Transverse colon (tissue), 4 donors: ENCODE data around the gene FGD3. TPM values are rescaled to one million over a fixed set of nuclear protein-coding genes. Genes with fewer than 3 reads are reported as not detected.
A peak's percentile ranks its signal among the peaks of the same experiment; 100 is the strongest.

ENCODE experiments used
- DNase-seq: peaks from one replicate; pipeline ENCODE4 v3.0.0-alpha.2; 2019
- H3K27ac ChIP-seq, 4 donors: fragments of 200-600 bp; sonication (generic); 2 replicates each; pipeline ENCODE4 v1.5.1; 2016 to 2018; ENCODE audit warnings: inconsistent platforms in 4 of 4
- H3K27me3 ChIP-seq: fragments of 200-600 bp; sonication (generic); 2 replicates; pipeline ENCODE4 v1.5.1; 2017; ENCODE audit warnings: inconsistent platforms
- H3K36me3 ChIP-seq, 4 donors: fragments of 200-600 bp; sonication (generic); 2 replicates each; pipeline ENCODE4 v1.5.1; 2017 to 2019; ENCODE audit warnings: inconsistent platforms in 4 of 4
- H3K4me1 ChIP-seq, 4 donors: fragments of 200-600 bp; sonication (generic); 2 replicates each; pipeline ENCODE4 v1.5.1; 2017 to 2020; ENCODE audit warnings: inconsistent platforms in 4 of 4
- H3K4me3 ChIP-seq, 4 donors: fragments of 200-600 bp; sonication (generic); 1 replicate in 1 of 4; 2 replicates in 3 of 4; pipeline versions ENCODE4 v1.5.1 to v1.6.1; 2017 to 2019; ENCODE audit warnings: inconsistent platforms in 4 of 4
- H3K9me3 ChIP-seq, 2 donors: fragments of 200-600 bp; sonication (generic); 2 replicates each; pipeline ENCODE4 v1.5.1; 2017 to 2019; ENCODE audit warnings: inconsistent platforms in 2 of 2
- EP300 ChIP-seq: sonication (generic); formaldehyde crosslinking; IDR thresholded peaks from one replicate; pipeline ENCODE4 v1.6.1; 2017; ENCODE audit warnings: antibody characterized with exemption, low read depth
- POLR2A ChIP-seq: fragments of 450-650 bp; IDR thresholded peaks from one replicate; pipeline ENCODE4 v1.6.1; 2016; ENCODE audit warnings: antibody characterized with exemption, mild to moderate bottlenecking, moderate library complexity
- POLR2AphosphoS5 ChIP-seq, 3 donors: sonication (generic); formaldehyde crosslinking; IDR thresholded peaks; one replicate each; pipeline ENCODE4 v1.6.1; 2016; ENCODE audit warnings: antibody characterized with exemption in 3 of 3
- WGBS, 2 donors: methylation state at CpG; one replicate each; pipeline ENCODE4 v1.1.5; 2018; ENCODE audit warnings: low coverage in 1 of 2; 5-methylcytosine and 5-hydroxymethylcytosine counted together
- in situ Hi-C, 4 donors: fragments of 200-750 bp; cut with MboI; loops; one replicate each; pipeline versions ENCODE4 v1.15.0 to v1.15.1; 2017; ENCODE audit warnings: low sequenced_read_pairs in 3 of 4, low pct_ligation_motif_present in 1 of 4, low pct_unique_long_range_greater_than_20kb in 1 of 4
- intact Hi-C: fragments of 100-400 bp; cut with DNase I; formaldehyde crosslinking; loops from one replicate; pipeline ENCODE4 v1.15.1; 2023; ENCODE audit warnings: low total_unique reads
- total RNA-seq, 4 donors: library from RNA; depleted of rRNA; stranded (reverse); fragments of >200 nt; gene quantifications; one replicate each; pipeline ENCODE4 v1.1.0, GENCODE V29; 2016
- TF ChIP-seq, protein P1 (sequence below), 5 experiments: fragments of 200-600 bp in 3 of 5; fragments of 450-650 bp in 2 of 5; sonication (generic) in 3 of 5; IDR thresholded peaks; 1 replicate in 2 of 5; 2 replicates in 3 of 5; pipeline ENCODE4 v1.5.1; 2016 to 2017; ENCODE audit warnings: antibody characterized with exemption in 5 of 5, inconsistent platforms in 3 of 5, mild to moderate bottlenecking in 2 of 5, moderate library complexity in 1 of 5

FGD3 gene
- total RNA-seq, 4 donors from 2014 or later, result 5.2 to 9.7 (median 6.0) TPM; not detected in 1

DNA sequence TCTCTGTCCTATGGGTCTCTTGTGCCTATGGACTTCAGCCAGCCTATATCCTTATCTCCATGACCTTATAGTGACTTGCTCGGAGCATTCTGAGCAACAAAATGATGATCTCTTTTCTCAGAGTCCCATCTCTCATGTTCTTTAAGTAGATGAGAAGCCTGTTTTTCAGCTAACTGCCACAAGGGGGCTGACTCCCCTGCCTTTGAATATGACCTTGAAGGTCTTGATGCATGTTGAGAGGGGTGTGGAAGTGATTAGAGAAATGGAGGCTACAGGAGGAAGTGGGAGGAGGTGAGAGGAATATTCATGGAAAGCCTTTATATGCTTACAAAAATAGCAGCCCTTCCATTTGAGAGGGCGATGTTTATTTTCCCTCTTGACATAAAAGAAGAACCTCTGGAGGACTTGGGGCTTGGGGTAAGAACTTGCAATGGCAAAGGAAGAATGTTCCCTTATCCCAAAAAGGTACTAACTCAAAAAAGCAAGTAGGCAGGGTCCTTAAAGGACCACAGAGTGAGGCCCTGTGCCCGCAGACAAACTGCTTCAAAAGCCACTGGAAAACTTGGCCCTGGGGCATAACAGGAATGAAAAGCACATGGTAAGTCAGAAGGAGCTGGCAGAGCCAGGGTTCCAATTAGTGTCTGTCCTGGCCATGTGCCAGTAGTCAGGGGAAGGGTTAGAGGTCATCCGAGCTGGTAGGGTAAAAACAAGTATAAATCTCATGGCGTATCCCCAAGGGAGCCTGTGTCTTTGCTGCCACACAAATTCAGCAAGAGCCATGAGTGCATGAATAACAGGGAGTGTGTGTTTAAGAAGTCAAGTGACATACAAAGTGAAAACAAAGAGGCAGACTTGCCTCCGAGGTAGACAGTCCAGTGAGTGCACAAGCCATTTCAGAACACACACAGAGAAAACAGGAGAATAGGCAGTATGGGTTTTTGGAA lies 39.1 kb downstream of the FGD3 start:
- Histone ChIP-seq H3K4me1 (no peaks in the 10 kb centered on the region), H3K27ac (no peak overlapping the region), H3K9me3 (peaks cover 0 to 6% of the 10 kb centered on the region in 2 donors), H3K4me3 (no peak overlapping the region), H3K36me3 (no peaks in the 10 kb centered on the region), H3K27me3 (no peaks in the 10 kb centered on the region)
- in situ Hi-C loops, result no loop called here
- no peak for DNase-seq
- no peak for TF ChIP-seq POLR2AphosphoS5 (IDR thresholded peaks at IDR 0.05)
- TF ChIP-seq POLR2A, result no peak
- no peak for TF ChIP-seq EP300
- TF ChIP-seq, protein P1, sequence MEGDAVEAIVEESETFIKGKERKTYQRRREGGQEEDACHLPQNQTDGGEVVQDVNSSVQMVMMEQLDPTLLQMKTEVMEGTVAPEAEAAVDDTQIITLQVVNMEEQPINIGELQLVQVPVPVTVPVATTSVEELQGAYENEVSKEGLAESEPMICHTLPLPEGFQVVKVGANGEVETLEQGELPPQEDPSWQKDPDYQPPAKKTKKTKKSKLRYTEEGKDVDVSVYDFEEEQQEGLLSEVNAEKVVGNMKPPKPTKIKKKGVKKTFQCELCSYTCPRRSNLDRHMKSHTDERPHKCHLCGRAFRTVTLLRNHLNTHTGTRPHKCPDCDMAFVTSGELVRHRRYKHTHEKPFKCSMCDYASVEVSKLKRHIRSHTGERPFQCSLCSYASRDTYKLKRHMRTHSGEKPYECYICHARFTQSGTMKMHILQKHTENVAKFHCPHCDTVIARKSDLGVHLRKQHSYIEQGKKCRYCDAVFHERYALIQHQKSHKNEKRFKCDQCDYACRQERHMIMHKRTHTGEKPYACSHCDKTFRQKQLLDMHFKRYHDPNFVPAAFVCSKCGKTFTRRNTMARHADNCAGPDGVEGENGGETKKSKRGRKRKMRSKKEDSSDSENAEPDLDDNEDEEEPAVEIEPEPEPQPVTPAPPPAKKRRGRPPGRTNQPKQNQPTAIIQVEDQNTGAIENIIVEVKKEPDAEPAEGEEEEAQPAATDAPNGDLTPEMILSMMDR (IDR thresholded peaks at IDR 0.05), result peak in 4 of 5 experiments; percentile 29 to 37 (median 36)
- WGBS, 2 donors, result 77 to 88% methylated on average over 5 to 6 of the region's 6 CpGs
- intact Hi-C loops, result no loop called here

DNA sequence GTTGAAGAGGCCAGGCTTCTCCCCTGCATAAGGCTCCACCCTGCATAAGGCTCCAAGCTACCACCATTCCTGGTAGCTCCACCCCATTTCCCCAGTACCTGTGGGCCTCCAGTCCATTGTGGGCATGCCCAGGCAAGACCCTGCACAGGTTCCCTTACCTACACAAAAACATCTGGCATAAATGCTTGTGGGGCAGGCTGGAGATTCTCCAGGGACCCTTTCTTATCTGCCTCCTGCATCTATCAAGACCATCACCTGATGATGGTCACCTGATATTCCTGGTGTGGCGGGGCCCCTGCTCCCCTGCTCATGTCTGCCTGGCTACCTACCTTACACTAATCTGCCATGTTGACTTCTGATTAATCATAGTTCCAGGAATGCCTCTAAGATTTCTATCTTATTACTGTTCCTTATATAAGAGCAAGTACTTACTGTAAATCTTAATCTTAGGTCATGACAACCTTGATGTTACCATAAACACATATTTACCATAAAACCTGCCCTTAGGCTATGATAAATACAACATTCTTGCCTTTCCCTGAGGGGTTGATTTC lies 41.0 kb downstream of the FGD3 start:
- 94% methylated on average over 1 of the region's 1 CpG; no CpG with 5 or more reads in 1 of the 2 donors for WGBS, 2 donors
- intact Hi-C loops, result no loop called here
- in situ Hi-C loops, result no loop called here

DNA sequence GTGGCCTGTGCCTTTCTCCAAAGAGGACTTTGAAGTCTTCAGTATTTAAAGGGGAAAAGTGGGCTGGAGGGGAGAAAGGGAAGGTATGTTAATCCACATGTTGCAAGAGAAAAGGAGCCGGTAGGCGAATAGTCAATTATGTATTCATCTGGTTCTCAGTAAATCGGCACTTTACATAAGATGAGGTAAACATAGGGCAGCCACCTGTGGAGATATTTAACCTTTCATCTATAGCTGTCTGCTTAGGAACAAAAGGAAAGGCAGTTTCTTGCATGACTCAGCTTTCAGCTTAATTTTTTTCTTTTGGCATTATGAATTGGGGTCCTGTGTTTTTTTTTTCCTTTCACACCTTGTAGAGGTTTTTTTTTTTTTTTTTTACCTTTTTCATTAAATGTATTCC lies 42.2 kb downstream of the FGD3 start:
- no peaks in the 10 kb centered on the region for H3K4me1 ChIP-seq
- in situ Hi-C loops (no loop called here), intact Hi-C loops (no loop called here)
- no peaks in the 10 kb centered on the region for H3K27me3 ChIP-seq
- no peaks in the 10 kb centered on the region for H3K9me3 ChIP-seq
- WGBS, 2 donors, result 62 to 68% methylated on average over 3 of the region's 3 CpGs
- no peak overlapping the region for H3K4me3 ChIP-seq
- no peak overlapping the region for H3K27ac ChIP-seq
- no peaks in the 10 kb centered on the region for H3K36me3 ChIP-seq
- no peak for DNase-seq
- TF ChIP-seq POLR2A (no peak), POLR2AphosphoS5 (IDR thresholded peaks at IDR 0.05) (no peak), EP300 (no peak)
- TF ChIP-seq, protein P1 (IDR thresholded peaks at IDR 0.05), result no peak

More for the DNA sequence above, 41.0 kb downstream of the FGD3 start:
- Histone ChIP-seq H3K27ac (no peak overlapping the region), H3K4me3 (no peak overlapping the region), H3K4me1 (no peaks in the 10 kb centered on the region), H3K36me3 (no peaks in the 10 kb centered on the region), H3K27me3 (no peaks in the 10 kb centered on the region), H3K9me3 (peaks cover 0 to 6% of the 10 kb centered on the region in 2 donors)
- TF ChIP-seq EP300, result no peak
- DNase-seq, result no peak

DNA sequence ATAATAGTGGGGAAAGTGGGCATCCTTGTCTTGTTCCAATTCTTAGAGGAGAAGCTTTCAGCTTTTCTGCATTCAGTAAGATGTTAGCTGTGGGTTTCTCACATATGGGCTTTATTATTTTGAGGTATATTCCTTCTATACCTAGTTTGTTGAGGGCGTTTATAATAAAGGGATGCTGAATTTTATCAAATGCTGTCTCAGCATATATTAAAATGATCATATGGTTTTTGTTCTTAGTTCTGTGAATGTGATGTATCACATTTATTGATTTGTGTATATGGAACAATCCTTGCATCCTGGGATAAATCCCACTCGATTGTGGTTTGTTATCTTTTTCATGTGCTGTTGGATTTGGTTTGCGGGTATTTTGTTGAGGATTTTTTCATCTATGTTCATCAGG lies 43.1 kb downstream of the FGD3 start:
- H3K9me3 ChIP-seq, result no peaks in the 10 kb centered on the region
- intact Hi-C loops (no loop called here), in situ Hi-C loops (no loop called here)
- TF ChIP-seq POLR2A (no peak), EP300 (no peak), POLR2AphosphoS5 (IDR thresholded peaks at IDR 0.05) (no peak)
- TF ChIP-seq, protein P1 (IDR thresholded peaks at IDR 0.05), result no peak
- H3K27me3 ChIP-seq, result no peaks in the 10 kb centered on the region
- no peaks in the 10 kb centered on the region for H3K36me3 ChIP-seq
- H3K4me1 ChIP-seq, result no peaks in the 10 kb centered on the region
- no peak overlapping the region for H3K27ac ChIP-seq
- no peak overlapping the region for H3K4me3 ChIP-seq
- WGBS, 2 donors, result 91 to 94% methylated on average over 3 of the region's 3 CpGs
- DNase-seq, result no peak
